Heart left ventricle (tissue), 16 donors: ENCODE results near the gene TRPM8. TPM values are rescaled to one million over a fixed set of nuclear protein-coding genes. Genes with fewer than 3 reads are reported as not detected.

ENCODE experiments used
- ATAC-seq, 4 donors: fragments of 200-7000 bp; cut with Tn5 transposase; one replicate each; pipeline ENCODE4 v1.9.1; 2020 to 2022; ENCODE audit warnings: moderate library complexity in 4 of 4, mild to moderate bottlenecking in 3 of 4, moderate number of reproducible peaks in 1 of 4
- DNase-seq, 5 donors: peaks; one replicate each; pipeline ENCODE4 v3.0.0-alpha.2; 2020
- H3K27ac ChIP-seq, 12 donors: fragments of 200-600 bp; sonication (generic) in 4 of 12; one replicate each; pipeline versions ENCODE4 v1.5.0 to v1.8.0; 2016 to 2022; ENCODE audit warnings: mild to moderate bottlenecking in 2 of 12
- H3K27me3 ChIP-seq, 9 donors: fragments of 200-600 bp; sonication (generic) in 2 of 9; one replicate each; pipeline versions ENCODE4 v1.5.1 to v1.8.0; 2016 to 2022; ENCODE audit warnings: mild to moderate bottlenecking in 3 of 9
- H3K36me3 ChIP-seq, 9 donors: fragments of 200-600 bp; sonication (generic) in 2 of 9; one replicate each; pipeline versions ENCODE4 v1.5.0 to v1.8.0; 2018 to 2022; ENCODE audit warnings: mild to moderate bottlenecking in 2 of 9
- H3K4me1 ChIP-seq, 12 donors: fragments of 200-600 bp; sonication (generic) in 4 of 12; one replicate each; pipeline versions ENCODE4 v1.5.0 to v1.8.0; 2016 to 2022; ENCODE audit warnings: mild to moderate bottlenecking in 3 of 12
- H3K4me3 ChIP-seq, 12 donors: fragments of 200-600 bp; sonication (generic) in 4 of 12; one replicate each; pipeline versions ENCODE4 v1.5.0 to v1.8.0; 2017 to 2022; ENCODE audit warnings: mild to moderate bottlenecking in 9 of 12, moderate library complexity in 4 of 12
- H3K9me3 ChIP-seq, 12 donors: fragments of 200-600 bp; sonication (generic) in 4 of 12; one replicate each; pipeline versions ENCODE4 v1.5.0 to v1.8.0; 2016 to 2022; ENCODE audit warnings: mild to moderate bottlenecking in 1 of 12
- CTCF ChIP-seq, 12 donors: fragments of 200-600 bp; sonication (generic) in 4 of 12; IDR thresholded peaks; one replicate each; pipeline versions ENCODE4 v1.5.0 to v1.8.0; 2018 to 2022; ENCODE audit warnings: antibody characterized with exemption in 12 of 12, mild to moderate bottlenecking in 5 of 12
- POLR2A ChIP-seq, 2 donors: fragments of 450-650 bp; IDR thresholded peaks; one replicate each; pipeline ENCODE4 v1.6.1; 2017; ENCODE audit warnings: antibody characterized with exemption in 2 of 2, mild to moderate bottlenecking in 2 of 2, moderate library complexity in 2 of 2
- whole genome bisulfite sequencing, 4 donors: extraction: QIAGEN DNeasy Blood & Tissue Kit in 2 of 4; methylation state at CpG; one replicate each; pipeline versions ENCODE4 v1.1.5 to v1.1.7; 2013 to 2018; 5-methylcytosine and 5-hydroxymethylcytosine counted together
- intact Hi-C, 10 donors: fragments of 100-400 bp; cut with DNase I; formaldehyde crosslinking; loops; one replicate each; pipeline versions ENCODE4 v1.11.1 to v1.14.2; 2022
- polyA plus RNA-seq, 2 donors: library from polyadenylated mRNA; stranded (reverse); fragments of 200-250 nt; gene quantifications; one replicate each; pipeline ENCODE4 v1.2.3, GENCODE V29; 2013
- total RNA-seq, 9 donors: library from RNA; depleted of rRNA in 2 of 9; stranded (reverse); fragments of >200 nt in 2 of 9; fragmentation: NEBNext Ultra II Directional in 3 of 9; extraction: Animal tissue kit (Norgen Biotek cat#: 25700) in 3 of 9; gene quantifications; one replicate each; pipeline versions ENCODE4 v1.1.0 to v1.2.4, GENCODE V29; 2016 to 2023
- donor health status: ischemic (EF 13 %, LVEDD 7.1; RV severe dilation, severe dysfunction).
- donor health status: healthy with polysubstance abuse.
- donor health status: DM: no; HTN: yes; CAD: no.
- donor health status: DM: no; HTN: no; CAD: no.
- donor health status: ischemic (EF 25% LVEDD 6.9; RV normal size, moderate dysfunction).
- donor health status: ischemic (EF 25% LVEDD 5.7; RV mildly dilated, moderate dysfunction).
- donor health status: healthy.
- donor health status: DM: yes; HTN: yes; CAD: no.
- donor health status: ischemic (EF 35%, LVEDD 5.7; RV mildly dilated, moderate dysfunction).
- donor health status: nonischemic (EF 11% LVEDD 7.7; RV severe dilation, severe dysfunction).
- donor health status: DM: yes; HTN: yes; CAD: no.
- donor health status: PGD.
- donor health status: ischemic (EF 29% LVEDD 5.4; RV normal size, mild dysfunction).
- donor health status: nonischemic (EF 23%, LVEDD 6.1; RV moderate dilation, normal function).

Gene TRPM8
- total and polyA plus RNA-seq, 11 donors: 0.19 to 0.25 TPM; not detected in 9

- intact Hi-C loops: no loop called here
- ATAC-seq (no peak), DNase-seq (no peak)
- Histone ChIP-seq H3K4me3 (no peak overlapping the region), H3K27ac (no peak overlapping the region), H3K27me3 (peaks cover 0 to 23% (median 0%) of the 10 kb centered on the region in 9 donors), H3K4me1 (no peaks in the 10 kb centered on the region), H3K36me3 (no peaks in the 10 kb centered on the region), H3K9me3 (no peaks in the 10 kb centered on the region)
- WGBS, 4 donors: 61 to 78% (median 73%) methylated on average over 6 of the region's 6 CpGs
- TF ChIP-seq POLR2A (IDR thresholded peaks at IDR 0.05) (no peak), CTCF (IDR thresholded peaks at IDR 0.05) (no peak)
Measured at GRCh38 chr2:234061624-234062257, 144.6 kb downstream of the TRPM8 start.

GRCh38 chr2:234066587-234066986, 149.4 kb downstream of the TRPM8 start:
- WGBS, 4 donors: 85 to 88% (median 86%) methylated on average over 2 of the region's 2 CpGs
- TF ChIP-seq CTCF (IDR thresholded peaks at IDR 0.05) (no peak), POLR2A (IDR thresholded peaks at IDR 0.05) (no peak)
- Histone ChIP-seq H3K9me3 (peaks cover 0 to 11% (median 0%) of the 10 kb centered on the region in 12 donors), H3K27ac (no peak overlapping the region), H3K36me3 (no peaks in the 10 kb centered on the region), H3K4me3 (no peak overlapping the region), H3K27me3 (peaks cover 0 to 8% (median 0%) of the 10 kb centered on the region in 9 donors), H3K4me1 (no peaks in the 10 kb centered on the region)
- ATAC-seq: no peak
- no peak for DNase-seq
- intact Hi-C loops: no loop called here

Other genes starting within 250 kb of the TRPM8 start
- gene UGT1A9, start 245.5 kb upstream of the TRPM8 start, total RNA-seq: not detected
- not detected for gene UGT1A9, start 245.5 kb upstream of the TRPM8 start, polyA plus RNA-seq
- gene UGT1A7, start 235.5 kb upstream of the TRPM8 start, total RNA-seq: not detected
- gene UGT1A7, start 235.5 kb upstream of the TRPM8 start, polyA plus RNA-seq: not detected
- gene UGT1A6, start 224.5 kb upstream of the TRPM8 start, total RNA-seq: not detected
- not detected for gene UGT1A6, start 224.5 kb upstream of the TRPM8 start, polyA plus RNA-seq
- gene UGT1A5, start 204.5 kb upstream of the TRPM8 start, total RNA-seq: not detected
- gene UGT1A5, start 204.5 kb upstream of the TRPM8 start, polyA plus RNA-seq: not detected
- not detected for gene UGT1A4, start 198.6 kb upstream of the TRPM8 start, total RNA-seq
- not detected for gene UGT1A4, start 198.6 kb upstream of the TRPM8 start, polyA plus RNA-seq
- not detected for gene UGT1A3, start 188.3 kb upstream of the TRPM8 start, total RNA-seq
- not detected for gene UGT1A3, start 188.3 kb upstream of the TRPM8 start, polyA plus RNA-seq
- gene UGT1A1, start 157.1 kb upstream of the TRPM8 start, total RNA-seq: not detected
- under 1 TPM in 1 of 2 donors, not detected in 1; 0.03 TPM for gene UGT1A1, start 157.1 kb upstream of the TRPM8 start, polyA plus RNA-seq
- gene MROH2A, start 139.0 kb upstream of the TRPM8 start, total RNA-seq: under 1 TPM in 1 of 9 donors, not detected in 8; 0.75 TPM
- not detected for gene MROH2A, start 139.0 kb upstream of the TRPM8 start, polyA plus RNA-seq
- 1 to 10 TPM in 1 of 9 donors, under 1 TPM in 5, not detected in 3; 0.10 to 8.4 (median 0.48) TPM for gene HJURP, start 62.8 kb upstream of the TRPM8 start, total RNA-seq
- under 1 TPM; 0.08 to 0.10 TPM for gene HJURP, start 62.8 kb upstream of the TRPM8 start, polyA plus RNA-seq
- gene SPP2, start 133.3 kb downstream of the TRPM8 start, total RNA-seq: not detected
- not detected for gene SPP2, start 133.3 kb downstream of the TRPM8 start, polyA plus RNA-seq